Thyroid gland (tissue), 4 donors: ENCODE results near the gene GLG1.

ENCODE experiments used
- CTCF ChIP-seq, 6 experiments: fragments of 200-600 bp in 3 of 6; fragments of 450-650 bp in 3 of 6; sonication (generic) in 3 of 6; IDR thresholded peaks; one replicate each; pipeline ENCODE4 v1.5.1; 2016 to 2019; ENCODE audit warnings: antibody characterized with exemption in 6 of 6, mild to moderate bottlenecking in 2 of 6, inconsistent platforms in 1 of 6, moderate library complexity in 1 of 6
- POLR2A ChIP-seq, 2 donors: fragments of 450-650 bp; IDR thresholded peaks; one replicate each; pipeline ENCODE4 v1.6.1; 2017; ENCODE audit warnings: antibody characterized with exemption in 2 of 2, mild to moderate bottlenecking in 2 of 2, moderate library complexity in 1 of 2

- TF ChIP-seq CTCF (IDR thresholded peaks at IDR 0.05) (no peak), POLR2A (IDR thresholded peaks at IDR 0.05) (no peak)
Observed at GRCh38 chr16:74570412-74571301, 36.3 kb downstream of the GLG1 start.
